NCI-H748 (cell line): ENCODE data around the gene MARVELD1.

Experiments used
- DNase-seq: peaks from one replicate; lab custom pipeline; 2025; ENCODE audit not compliant: unreplicated experiment; lab: John Stamatoyannopoulos, UW

MARVELD1 gene

GRCh38 chr10:97719602-97720001, 6.1 kb downstream of the MARVELD1 start:
- DNase-seq, result peak; percentile 1

DNA sequence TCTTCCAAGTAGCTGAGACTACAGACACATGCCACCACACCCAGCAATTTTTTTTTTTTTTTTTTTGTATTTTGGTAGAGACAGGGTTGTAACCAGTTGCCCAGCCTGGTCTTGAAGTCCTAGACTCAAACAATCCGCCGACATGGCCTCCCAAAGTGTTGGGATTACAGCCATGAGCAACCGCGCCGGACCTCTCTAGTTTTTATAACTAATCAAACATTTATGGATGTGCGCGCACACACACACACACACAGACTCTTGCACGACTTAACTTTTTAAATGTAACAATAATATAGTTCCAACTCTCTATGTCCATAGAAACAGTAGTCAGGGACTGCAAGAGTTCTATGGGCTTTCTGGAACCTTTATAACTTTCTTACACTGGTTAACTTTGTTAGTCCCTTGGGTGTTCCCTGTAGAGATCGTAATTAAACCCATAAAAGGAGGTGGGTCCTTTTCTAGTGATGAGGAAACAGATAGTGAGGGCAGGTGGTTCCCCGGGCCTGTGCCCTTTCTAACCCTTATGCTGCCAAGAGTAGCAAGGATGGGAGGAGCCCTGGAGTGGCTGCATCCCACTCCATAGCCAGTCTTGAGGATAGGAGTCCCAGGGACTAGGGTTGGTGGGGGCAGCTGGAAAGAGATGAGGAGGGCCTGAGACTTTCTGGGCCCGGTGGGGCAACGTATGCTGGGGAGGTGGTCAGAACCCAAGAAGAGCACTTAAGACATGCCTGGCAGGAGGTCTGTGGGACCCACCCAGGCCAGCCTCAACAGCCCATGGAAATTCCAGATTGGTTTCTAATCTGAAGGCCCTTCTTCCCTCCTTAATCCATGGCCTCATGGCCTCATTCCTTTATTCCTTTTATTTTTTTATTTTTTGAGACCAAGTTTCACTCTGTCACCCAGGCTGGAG, 8.6 kb downstream of the MARVELD1 start:
- no peak for DNase-seq

DNA sequence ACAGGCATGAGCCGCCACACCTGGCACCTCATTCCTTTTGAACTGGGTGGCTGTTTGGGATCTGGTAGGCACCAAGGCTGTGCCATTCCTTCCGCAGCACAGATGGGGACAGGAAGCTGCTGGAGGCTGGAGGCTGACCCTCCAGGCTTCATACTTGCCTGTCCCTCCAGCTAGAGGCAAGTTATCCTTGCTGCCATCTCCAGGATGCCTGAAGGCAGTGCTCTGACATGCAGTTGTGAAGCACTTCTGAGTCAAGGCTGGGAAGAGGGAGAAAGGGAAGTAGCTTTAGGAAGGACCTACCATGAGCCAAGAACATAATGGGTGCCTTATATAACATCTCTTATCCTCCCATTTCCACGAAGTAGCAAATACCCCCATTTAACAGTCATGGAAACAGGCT, 9.5 kb downstream of the MARVELD1 start:
- no peak for DNase-seq

GRCh38 chr10:97724341-97724941, 10.9 kb downstream of the MARVELD1 start:
- no peak for DNase-seq

GRCh38 chr10:97726636-97727178, 13.2 kb downstream of the MARVELD1 start:
- DNase-seq, result peak; percentile 2

DNA sequence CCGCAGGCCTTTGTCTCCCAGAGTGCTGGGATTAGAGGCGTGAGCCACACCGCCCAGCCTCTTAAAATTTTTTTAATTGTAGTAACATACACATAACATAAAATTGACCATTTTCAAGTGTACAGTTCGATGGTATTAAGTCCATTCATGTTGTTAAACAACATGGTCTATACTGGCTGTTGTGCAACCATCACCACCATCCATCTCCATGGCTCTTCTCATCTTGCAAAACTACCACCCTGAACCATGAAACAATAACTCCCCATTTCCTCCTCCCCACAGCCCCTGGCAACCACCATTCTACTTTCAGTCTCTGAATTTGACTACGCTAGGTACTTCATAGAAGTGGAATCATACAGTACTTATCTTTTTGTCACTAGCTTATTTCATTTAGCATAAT, 15.5 kb downstream of the MARVELD1 start:
- DNase-seq, result no peak

- peak; percentile 67 for DNase-seq
Measured at GRCh38 chr10:97731346-97732051, 18.0 kb downstream of the MARVELD1 start.

- DNase-seq, result no peak
Measured at GRCh38 chr10:97732052-97732359, 18.5 kb downstream of the MARVELD1 start.

- DNase-seq, result no peak
Measured at GRCh38 chr10:97733256-97733655, 19.7 kb downstream of the MARVELD1 start.

GRCh38 chr10:97734021-97734420, 20.5 kb downstream of the MARVELD1 start:
- DNase-seq, result no peak

DNA sequence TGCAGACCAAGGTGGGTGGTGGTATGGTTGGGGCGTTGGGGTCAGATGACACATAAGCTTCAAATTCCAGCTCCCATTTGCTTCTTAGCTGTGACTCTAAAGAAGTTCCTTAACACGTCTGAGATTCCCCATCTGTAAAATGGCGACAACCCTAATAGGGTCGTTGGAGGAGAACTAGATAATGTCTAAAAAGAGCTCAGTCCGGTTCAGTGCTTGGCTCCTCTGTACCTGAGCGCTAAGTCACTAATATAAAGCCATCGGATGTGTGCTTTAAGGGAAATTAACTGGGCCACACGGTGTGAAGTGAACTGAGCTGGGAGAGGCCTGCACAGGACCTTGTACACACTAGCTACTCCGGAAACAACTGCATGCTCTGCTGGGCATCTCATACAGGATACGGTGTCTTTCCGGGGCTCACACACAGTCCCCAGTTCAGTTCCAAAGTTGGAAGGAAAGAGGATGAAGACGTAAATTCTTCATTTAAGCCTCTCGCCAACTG, 22.9 kb downstream of the MARVELD1 start:
- no peak for DNase-seq

- peak; percentile 91 for DNase-seq
Measured at GRCh38 chr10:97736902-97737769, 23.6 kb downstream of the MARVELD1 start, which contains the start of gene ZFYVE27. Gene ZFYVE27, plus strand, starts transcription at chr10:97737128. Its CDS starts 1,350 bp downstream, at chr10:97738478.

GRCh38 chr10:97737770-97738265, 24.3 kb downstream of the MARVELD1 start:
- DNase-seq, result no peak

GRCh38 chr10:97738616-97739015, 25.1 kb downstream of the MARVELD1 start:
- DNase-seq, result no peak

DNA sequence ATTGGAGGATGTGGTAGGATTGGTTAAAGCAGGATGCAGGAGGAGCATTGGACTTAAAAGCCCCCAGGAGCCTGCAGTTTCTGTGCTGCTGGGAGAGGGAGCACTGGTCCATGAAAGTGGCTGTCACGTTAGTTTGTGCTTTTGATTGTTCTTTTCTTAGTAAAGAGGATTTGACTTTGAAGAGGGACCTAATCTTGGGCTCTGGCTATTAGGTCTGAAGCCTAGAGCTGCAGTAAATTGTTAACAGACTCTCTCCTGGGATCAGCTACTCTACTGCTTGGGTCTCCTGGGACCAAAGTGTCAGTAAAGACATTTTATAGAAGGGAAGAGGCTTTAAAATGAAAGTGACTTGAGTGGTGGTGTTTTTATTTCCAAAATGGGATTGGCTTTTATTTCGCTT, 27.1 kb downstream of the MARVELD1 start:
- DNase-seq, result no peak

- no peak for DNase-seq
Measured at GRCh38 chr10:97743169-97743943, 29.8 kb downstream of the MARVELD1 start.

DNA sequence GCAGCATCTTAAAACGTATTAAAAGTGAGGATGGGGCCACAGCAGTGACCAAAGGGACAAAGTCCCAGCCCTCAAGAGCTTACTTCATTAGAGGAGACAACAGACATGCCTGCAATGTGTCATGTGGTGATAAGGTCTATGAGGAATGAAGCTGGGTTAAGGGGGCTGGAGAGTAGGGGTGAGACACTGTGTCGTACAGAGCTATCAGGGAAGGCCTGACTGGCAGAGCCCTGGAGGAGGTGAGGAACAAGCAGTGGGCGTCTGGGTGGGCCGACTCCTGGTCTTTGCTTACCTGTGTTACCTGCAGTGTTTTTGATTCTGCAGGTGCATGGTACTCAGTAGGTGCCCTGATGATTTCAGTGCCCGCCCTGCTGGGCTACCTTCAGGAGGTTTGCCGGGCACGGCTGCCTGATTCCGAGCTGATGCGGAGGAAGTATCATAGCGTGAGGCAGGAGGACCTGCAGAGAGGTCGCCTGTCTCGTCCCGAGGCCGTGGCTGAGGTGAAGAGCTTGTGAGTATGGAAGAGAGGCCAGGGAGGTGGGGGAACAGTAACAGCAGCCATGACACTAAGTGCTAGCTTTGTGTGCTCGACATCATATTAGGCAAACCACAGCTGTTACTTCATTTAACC, 31.0 kb downstream of the MARVELD1 start:
- DNase-seq, result no peak

DNA sequence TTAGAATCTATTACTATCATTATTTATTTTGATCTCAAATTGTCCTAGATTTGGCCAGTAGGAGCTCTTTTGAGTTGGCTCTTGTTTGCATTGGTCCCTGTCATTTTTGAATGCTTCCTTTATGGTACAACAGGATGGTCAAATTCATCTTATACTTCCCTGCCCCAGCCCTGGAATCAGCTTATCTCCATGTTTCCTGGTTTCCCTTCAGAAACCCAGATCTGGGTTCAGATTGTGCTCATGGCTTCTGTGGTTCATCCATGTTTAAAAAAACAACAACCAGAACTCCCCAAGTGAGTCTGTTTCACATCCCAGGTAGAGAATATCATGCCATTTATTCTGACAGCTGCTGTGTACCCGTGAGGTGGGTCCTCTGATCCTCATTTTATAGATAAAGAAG, 34.0 kb downstream of the MARVELD1 start:
- no peak for DNase-seq

GRCh38 chr10:97748116-97748515, 34.6 kb downstream of the MARVELD1 start:
- DNase-seq, result no peak
